GM18858 (cell line): ENCODE data around the gene SEC22C.

Experiments used
- ATAC-seq: cut with Tn5 transposase; IDR thresholded peaks from one replicate; pipeline ENCODE4 v1.9.1; 2021; ENCODE audit not compliant: unreplicated experiment

SEC22C gene

DNA sequence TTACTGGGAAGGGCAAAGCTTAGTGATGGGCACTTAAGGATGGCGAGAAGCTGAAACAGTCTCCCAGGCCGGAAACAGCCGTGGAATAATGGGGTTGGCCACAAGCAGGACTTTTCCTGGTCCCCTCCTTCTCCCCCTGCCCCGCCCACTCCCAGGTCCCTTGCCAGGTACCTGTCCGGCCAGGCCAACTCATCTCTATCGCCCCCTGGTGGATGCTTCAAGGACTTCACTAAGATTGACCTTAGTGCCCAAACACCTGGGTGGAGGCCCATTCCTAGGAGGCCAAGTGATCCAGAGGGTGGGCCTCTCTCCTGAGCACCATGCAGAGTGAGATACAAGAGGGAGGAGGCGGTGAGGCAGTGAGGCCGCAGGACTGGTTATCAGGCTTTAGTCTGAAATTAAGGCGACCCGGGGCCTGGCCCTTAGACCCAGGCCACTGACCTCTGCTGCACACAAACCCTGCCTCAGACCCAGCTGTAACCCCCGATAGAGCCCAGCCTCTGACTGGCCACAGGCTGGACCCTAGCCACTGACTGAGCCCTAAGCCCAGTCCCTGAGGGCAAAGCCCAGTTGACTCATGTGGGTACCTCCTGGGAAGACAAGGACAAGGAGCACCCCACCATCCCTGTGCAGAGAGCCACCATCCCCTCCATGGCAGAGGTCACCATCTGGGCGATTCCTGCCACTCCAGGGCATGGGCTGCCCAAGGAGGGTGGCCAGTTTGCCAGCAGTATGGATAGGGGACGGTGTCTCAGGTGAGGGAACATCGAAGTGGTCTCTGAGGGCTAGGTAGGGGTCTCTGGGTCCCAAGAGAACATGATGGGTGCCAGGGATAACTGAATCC is 41.7 kb downstream of the SEC22C start:
- no peak for ATAC-seq

DNA sequence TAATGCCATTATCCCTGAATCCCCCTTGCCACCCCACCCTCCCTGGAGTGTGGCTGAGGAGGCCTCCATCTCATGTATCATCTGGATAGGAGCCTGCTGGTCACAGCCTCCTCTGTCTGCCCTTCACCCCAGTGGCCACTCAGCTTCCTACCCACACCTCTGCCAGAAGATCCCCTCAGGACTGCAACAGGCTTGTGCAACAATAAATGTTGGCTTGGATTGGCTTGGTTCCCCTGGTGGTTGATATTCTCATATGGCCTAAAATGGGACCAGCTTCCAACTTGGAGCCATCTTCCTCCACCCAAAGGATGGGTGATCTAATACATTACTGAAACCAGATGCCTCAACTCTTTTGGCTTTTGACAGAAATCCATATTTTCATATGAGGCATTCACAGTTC is 44.4 kb downstream of the SEC22C start:
- ATAC-seq = no peak

DNA sequence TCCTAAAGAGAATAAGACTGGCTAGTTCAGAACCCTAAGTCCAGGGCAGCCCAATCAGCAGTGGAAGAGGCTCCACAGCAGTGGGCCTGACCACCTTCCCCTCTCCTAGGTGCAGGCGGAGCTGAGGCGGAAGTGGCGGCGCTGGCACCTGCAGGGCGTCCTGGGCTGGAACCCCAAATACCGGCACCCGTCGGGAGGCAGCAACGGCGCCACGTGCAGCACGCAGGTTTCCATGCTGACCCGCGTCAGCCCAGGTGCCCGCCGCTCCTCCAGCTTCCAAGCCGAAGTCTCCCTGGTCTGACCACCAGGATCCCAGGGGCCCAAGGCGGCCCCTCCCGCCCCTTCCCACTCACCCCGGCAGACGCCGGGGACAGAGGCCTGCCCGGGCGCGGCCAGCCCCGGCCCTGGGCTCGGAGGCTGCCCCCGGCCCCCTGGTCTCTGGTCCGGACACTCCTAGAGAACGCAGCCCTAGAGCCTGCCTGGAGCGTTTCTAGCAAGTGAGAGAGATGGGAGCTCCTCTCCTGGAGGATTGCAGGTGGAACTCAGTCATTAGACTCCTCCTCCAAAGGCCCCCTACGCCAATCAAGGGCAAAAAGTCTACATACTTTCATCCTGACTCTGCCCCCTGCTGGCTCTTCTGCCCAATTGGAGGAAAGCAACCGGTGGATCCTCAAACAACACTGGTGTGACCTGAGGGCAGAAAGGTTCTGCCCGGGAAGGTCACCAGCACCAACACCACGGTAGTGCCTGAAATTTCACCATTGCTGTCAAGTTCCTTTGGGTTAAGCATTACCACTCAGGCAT is 45.6 kb downstream of the SEC22C start:
- no peak for ATAC-seq

DNA sequence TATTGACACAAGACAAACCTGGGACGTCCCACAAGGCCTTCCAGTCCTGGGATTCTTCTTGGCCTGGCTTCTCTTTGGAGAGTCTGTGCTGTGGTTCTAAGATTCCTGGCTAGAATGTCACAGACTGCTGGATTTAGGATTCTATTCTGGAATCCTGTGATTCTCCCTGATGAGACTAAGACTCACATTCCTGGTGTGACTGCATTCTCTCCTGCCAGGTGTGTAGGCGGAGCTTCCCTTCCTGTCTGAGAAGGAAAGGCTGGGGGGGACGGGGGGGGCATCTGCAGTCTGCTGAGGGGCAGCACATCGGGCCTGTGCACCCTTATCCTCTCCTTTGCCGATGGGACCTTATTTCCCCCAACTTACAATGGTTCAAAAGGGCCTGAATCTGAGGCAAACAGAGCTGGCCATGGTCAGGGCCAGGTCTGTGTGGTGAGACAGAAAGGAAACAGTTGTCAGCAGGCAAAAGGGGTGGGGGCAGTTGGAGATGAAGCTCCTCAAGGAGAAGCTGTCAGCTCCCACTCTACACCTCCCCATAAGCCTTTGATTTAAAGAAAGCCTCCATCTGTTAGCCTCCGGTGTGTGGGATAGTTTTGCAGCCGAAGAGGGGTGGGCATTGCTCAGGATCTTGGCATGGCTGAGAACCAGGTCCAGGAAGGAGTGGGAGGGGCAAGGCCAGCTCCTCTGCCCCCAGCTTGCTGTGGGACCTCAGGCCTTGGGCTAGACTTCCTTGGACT is 48.4 kb downstream of the SEC22C start:
- ATAC-seq = no peak

DNA sequence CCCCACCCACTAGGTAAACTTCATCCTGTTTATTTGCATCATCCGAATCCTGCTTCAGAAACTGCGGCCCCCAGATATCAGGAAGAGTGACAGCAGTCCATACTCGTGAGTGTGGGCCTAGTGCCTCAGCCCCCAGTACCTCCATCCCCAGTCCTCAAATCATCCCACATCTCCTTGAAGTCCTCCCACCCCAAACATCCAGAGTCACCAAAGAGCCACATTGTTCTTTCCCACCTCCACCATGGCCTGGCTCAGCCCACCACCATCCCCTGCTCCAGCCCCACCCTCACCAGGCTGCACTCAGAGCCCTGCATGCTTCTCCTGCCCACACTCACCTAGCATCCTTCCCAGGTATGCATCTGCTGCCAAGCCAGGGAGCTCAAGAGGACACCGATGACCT is 49.5 kb downstream of the SEC22C start:
- ATAC-seq = no peak

DNA sequence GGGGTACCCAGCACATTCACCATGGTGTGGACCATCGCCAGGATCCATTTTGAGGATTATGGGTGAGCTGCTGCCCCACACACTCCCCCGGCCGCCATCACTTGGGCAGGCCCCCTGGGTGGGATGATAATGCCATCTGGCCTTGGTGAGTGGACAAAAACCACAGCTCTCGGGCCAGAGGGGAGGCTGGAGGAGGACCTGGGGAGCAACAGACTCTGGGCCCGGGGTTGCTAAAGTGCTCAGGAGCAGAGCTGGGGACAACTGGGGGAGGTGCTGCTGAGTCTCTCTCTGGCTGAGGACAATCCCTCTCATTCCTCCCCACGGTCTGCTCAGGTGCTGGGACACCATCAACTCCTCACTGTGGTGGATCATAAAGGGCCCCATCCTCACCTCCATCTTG is 50.3 kb downstream of the SEC22C start:
- ATAC-seq = no peak

DNA sequence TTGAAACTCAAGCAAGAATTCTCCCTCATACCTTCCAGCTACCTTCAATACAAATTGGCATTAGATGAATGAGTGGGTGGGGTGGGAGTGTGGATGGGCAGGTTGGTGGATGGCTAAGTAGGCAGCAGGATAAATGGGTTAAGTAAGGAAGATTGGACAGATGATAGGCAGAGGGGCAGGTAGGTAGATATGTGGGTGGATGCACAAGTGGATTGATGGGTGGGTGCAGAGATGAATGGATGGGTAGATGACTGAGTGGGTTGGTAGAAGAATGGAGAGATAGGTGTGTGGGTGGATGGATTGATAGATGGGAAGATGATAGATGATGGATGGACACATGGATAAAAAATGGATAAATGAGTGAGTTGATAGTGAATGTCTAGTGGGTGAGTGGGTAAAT is 51.7 kb downstream of the SEC22C start:
- ATAC-seq = no peak

DNA sequence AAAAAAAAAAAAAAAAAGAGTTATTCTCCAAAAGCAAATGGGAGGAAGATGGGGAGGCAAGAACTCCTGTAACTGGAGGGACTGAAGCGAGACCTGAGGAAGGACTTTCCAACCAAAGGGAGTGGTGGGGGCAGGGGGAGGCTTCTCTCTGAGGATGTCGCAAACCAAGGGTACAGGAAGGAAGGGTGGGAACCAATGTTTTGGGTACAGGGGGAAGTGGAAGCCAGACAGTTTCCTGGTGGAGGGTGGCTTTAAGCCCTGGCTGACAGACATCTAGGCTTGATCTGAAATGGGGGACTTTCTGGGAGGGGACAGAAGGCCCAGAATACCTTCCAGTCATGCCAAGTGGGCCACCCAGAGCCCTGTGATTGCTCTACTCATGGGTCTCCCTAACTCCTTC is 52.3 kb downstream of the SEC22C start:
- ATAC-seq = no peak

DNA sequence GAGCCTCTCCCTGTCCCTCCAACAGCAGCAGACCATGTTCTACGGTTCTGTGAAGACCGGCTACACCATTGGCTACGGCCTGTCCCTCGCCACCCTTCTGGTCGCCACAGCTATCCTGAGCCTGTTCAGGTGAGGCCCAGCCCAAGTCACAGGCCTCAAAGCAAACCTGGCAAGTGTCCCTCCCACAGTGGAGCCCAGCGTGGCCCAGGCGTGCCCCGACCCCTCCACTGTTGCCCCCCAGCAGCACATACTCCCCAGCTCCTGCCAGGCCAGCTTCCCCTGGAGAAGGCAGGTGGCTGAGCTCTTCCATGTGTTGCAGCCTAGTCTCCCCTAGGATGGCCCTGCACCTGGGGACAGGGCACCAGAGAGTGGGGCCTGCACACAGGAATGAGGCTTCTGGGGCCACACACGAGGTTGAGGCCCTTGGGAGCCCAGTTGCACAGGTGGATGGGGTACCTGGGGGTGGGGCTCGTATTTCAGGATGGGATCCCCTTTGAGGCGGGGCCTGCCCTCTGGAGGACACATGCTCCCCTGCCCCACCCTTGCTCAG is 54.3 kb downstream of the SEC22C start:
- ATAC-seq = no peak

DNA sequence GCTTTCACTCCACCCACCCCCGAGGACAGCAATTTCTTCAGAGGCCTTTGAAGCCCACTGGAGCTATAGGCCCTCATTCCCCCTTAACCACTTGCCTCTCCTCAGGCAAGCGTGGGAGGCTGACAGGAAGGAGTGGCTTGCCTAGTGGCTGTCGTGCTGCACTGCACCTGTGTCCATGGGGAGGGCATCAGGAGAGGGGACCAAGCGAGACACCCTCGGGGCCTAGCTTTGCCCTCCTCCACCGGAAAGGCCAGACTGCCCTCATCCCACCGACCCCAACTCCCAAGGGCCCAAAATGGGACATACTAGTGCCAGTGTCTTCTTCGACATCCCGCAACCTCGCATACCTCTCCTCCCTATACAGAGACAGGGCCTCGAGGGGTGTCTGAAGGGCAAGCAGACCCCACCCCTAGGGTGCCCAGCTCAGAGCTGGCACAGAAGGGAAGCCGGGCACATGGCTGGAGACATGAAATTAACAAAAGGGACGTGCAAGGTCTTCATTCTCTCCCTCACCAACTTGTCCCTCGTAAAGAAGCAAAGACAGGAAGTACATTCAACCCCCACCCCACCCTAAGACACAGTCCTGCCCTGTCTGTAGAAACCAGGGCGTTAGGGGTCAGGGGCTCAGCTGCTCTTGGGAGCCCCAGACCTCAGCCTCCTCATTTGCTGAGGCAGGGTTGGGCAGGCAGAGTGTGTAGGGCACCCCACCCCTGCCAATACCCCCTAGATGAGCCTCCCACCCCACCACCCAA is 55.0 kb downstream of the SEC22C start:
- ATAC-seq = no peak

DNA sequence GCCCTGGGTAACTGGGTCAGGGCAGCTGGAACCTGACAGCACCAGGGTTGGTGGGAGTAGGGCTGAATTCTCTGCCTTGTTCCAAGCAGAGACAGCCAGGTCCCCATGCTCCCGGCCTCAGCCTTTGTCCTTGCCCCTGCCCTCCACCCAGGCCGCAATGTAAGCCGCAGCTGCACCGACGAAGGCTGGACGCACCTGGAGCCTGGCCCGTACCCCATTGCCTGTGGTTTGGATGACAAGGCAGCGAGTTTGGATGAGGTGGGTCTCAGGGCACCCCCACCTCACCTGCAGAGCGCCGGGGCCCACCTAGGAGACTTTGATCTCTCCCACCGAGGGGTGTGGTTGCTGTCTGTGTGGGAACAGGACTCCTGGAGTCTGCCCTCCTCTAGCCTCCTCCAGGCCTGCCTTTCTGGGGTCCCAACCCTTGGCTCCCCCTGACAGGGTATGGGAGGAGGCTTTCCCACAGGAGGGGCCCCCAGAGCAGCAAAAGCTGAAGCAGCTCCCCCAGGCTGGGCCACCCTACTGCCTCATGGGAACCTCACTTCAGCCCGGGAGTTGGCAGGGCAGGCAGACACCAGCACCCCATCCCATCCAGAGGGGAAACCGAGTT is 55.9 kb downstream of the SEC22C start:
- ATAC-seq = no peak

DNA sequence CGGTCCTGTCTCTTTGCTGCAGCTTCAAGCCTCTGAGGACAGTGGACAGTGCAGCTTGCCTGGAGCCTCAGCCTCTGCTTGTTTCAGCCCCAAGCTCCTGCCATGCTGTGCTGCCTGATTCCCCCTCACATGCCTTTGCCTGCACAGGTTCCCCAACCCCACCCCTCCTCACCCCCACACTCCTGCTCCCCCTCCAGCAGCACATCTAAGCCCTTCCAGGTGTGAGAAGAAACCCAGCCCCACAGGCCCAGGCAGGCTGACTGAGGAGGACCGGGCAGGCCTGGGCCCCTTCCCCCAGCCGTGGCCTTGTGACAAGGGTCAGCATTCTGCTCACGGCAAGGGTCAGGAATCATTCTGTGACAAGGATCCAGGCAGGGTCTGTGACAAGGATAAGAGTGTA is 56.6 kb downstream of the SEC22C start:
- ATAC-seq = no peak

DNA sequence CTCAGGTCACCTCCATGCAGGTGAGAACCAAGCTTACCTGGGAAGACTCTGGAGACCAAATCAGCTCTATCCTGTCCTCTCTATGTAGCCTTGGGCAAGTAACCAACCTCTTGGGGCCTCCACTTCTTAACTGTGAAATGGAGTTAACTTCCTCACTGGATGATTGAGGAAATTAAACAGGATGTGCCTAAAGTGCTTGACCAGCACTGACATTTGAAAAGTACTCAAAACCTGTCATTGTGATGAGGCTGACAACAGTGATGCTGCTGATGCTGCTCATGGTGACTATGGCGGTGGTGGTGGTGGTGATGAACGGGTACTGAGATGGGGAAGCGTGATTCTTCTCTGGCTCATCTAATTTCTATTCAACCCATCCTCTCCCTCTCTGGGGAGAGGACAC is 57.0 kb downstream of the SEC22C start:
- no peak for ATAC-seq

DNA sequence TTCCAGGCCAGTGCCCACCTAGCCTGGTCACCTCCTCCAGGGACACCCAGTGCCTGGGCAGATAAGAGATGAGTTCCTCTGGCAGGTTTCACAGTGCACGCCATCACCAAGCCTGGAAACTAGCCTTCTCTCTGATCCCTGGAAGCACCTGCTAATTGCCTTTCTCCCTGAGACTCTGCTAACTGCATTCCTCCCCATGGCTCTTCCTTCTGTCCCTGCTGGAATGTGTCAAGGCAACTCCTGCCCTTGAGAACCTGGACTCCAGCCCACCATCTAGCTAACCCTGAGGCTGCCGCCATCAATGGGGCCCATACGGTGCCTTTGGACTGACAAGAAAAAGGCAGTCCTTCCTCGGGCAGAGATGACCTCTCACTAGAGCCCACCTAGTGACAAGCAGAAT is 60.9 kb downstream of the SEC22C start:
- ATAC-seq = no peak

DNA sequence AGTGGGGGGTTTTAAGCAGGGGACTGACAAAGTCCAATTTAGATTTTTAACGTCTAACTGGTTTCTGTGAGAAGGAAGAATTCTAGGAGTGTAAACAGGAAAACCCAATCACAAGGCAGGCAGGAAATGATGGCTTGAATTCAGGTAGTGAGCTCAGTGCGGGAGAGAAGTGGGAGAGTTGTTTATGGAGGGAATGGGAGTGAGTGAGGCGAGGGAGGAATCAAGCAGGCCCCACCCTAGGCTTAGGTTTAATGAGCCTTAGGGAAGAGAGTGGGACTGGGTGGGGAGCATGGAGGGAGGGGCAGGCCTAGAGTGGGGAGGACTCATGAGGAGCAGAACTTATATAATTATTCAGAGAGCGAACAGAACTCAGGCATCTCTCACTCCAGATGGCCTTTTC is 61.4 kb downstream of the SEC22C start:
- ATAC-seq = no peak

DNA sequence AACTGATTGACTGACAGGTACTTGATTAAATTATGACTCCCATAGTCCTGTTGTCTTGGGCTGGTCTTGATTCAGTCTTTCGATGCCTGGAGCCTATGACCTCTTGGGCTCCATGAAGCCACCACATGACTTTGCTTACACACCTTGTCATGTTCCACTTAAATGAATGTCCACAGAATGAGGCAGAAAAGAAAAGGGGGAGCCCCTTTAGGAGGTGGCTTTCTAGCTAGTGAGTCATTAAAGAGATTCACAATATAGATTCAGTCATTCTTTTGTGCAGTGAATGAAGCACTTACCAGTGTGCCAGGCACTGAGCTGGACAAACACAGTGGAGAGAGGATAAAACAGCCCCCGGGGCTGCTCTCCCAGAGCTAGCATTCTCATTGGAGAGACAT is 62.2 kb downstream of the SEC22C start:
- no peak for ATAC-seq

DNA sequence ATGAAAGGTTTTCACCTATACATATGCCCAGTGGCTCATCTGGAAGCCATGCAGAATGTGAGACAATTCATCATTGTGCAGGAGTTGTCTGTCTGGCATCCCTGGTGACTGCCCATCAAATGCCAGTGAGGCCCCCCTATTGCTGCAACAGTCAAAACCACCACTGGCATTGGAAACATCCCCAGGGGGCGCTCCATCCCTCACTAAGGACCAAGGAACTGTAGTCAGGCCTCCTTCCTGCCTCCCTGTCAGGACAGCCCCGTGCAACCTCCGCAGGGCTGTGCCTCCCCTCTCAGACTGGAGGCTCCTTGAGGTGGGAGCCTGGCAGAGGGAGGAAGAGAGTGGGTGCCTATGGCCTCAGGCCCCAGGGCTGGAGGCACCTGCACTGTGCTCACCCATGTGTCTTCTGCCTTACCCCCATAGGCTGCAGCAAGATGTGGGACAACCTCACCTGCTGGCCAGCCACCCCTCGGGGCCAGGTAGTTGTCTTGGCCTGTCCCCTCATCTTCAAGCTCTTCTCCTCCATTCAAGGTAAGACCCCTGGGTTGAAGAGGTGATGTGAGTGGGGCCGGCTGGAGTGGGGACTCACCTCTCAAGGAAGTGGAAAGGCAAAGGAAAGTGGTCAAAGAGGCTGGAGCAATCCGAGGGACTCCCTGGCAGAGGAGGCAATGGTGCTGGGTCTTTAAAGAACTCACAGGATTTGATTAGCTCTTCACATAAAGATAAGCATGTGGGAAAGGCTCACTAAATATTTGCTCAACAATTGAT is 62.8 kb downstream of the SEC22C start:
- no peak for ATAC-seq

DNA sequence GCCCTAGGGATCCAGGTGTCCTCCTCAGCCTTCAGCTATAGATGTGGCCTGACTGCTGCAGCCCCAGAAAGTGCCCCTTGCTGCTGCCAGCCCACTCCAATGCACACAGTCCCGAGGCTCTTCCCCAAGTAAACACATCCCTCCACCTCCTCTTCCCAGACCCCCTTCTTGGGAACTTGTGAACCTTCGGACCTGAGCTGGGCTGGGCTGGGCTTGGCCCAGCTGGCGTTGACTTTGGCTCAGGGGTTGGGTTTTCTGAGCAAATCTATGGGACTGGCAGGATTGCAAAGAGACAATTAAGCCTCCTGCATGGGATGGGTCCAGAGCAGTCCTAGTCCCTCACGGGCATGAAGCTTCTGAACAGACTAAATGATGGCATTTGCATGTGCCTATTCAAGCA is 64.7 kb downstream of the SEC22C start:
- ATAC-seq = no peak

DNA sequence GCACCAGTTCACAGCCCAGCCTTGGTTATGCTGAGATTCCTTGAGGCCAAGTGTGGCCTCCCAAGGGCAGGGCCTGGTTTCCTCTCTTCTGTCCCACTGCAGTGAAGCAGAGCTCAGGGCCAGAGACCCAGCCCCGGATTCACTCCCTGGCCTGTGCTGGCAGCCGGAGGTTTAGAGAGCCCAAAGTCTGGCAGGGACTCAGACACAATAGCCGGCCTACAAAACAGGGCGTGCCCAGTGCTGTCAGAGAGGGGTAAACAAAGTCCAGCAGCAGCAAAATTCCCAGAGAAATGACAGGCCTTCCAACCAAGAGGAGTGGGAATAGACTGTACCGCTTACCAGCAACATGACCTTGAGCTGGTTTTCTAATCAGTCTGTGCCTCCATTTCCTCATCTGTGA is 65.3 kb downstream of the SEC22C start:
- ATAC-seq = no peak

DNA sequence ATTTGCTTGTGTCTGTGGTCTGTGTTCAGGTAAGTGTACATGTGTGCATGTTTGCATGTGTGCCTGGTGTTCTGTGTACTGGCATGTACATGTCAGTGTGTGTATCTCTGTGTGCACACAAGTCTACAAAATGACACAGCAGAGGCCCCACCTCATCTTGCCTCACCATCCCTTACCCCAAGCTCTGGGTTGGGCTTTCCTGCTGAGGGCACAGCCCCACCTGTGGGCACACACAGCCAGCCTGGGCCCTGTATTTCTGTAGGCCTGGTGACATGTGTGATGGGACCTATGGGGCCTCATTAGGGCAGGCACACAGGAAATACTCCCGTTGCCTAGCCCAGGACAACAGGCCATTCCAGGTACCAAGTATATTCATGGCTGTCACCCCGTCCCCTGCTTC is 65.8 kb downstream of the SEC22C start:
- no peak for ATAC-seq
